Measurements from ENCODE around the gene YWHAE. TPM values are rescaled to one million over a fixed set of nuclear protein-coding genes. Genes with fewer than 3 reads are reported as not detected.

Gene YWHAE
- total and polyA plus RNA-seq, 9 of the 15 experiments (the other 6 are each of a cell fraction or from before 2014, with no cell fraction given): 184 to 727 (median 448) TPM

DNA sequence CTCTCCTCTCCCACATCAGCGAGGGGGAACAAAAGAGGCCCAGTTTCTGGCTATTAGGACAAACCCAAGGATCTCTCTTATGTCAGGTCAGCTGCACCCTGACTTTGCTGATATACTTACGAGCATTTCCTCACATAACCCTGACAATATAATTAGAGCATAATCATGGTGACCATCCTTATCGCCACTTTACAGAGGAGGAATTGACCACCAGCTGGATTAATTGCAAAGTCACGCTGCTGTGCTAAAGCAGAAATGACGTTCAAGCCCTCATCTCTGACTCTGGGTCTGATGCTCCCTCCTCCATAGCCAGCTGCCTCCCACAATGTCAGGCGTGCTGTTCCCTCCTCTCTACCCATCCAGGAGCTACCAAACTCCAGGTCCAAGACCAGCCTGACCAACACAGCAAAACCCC, 78.0 kb downstream of the YWHAE start (continued):
- TF ChIP-seq TRIM24 (IDR thresholded peaks at IDR 0.05) (peak; percentile 84 to 90), MEIS2 (IDR thresholded peaks at IDR 0.05; ENCODE audit: partially characterized antibody) (peak; percentile 86), NCOA1 (IDR thresholded peaks at IDR 0.05; ENCODE audit: low read depth) (peak; percentile 92), NFIC (IDR thresholded peaks at IDR 0.05) (peak; percentile 81), FOSL1 (tag; conservative IDR thresholded peaks at IDR 0.05) (peak; percentile 52; the same call in 1 of the 2 replicates), NCOR1 (IDR thresholded peaks at IDR 0.05) (peak; percentile 92), NR2C1 (IDR thresholded peaks at IDR 0.05) (peak; percentile 74), NR2C1 (tag; IDR thresholded peaks at IDR 0.05) (peak; percentile 60), NEUROD1 (IDR thresholded peaks at IDR 0.05; ENCODE audit: borderline replicate concordance, low read depth, low read length, partially characterized antibody) (peak; percentile 11), ZNF24 (IDR thresholded peaks at IDR 0.05) (0 out of 2 replicates have a peak, but pooled peaks have one; percentile 28), MYC (IDR thresholded peaks at IDR 0.05; ENCODE audit: low read depth, low read length) (peak; percentile 56), MYC (CRISPR knock-in tag; IDR thresholded peaks at IDR 0.05; ENCODE audit: borderline replicate concordance, low read depth) (no peak), BHLHE40 (IDR thresholded peaks at IDR 0.05; ENCODE audit: low read length) (peak; percentile 66), ELF4 (CRISPR knock-in tag; IDR thresholded peaks at IDR 0.05) (no peak), POLR2AphosphoS5 (IDR thresholded peaks at IDR 0.05; ENCODE audit: control insufficient read depth, insufficient read depth, low read depth, low read length) (peak; percentile 74), PHB (CRISPR knock-in tag; IDR thresholded peaks at IDR 0.05) (no peak), ARNT (IDR thresholded peaks at IDR 0.05) (peak; percentile 19 to 84; a peak in 2 of 4 replicates), SMAD1 (IDR thresholded peaks at IDR 0.05; ENCODE audit: low read depth, low read length, partially characterized antibody) (no peak), TAF9B (IDR thresholded peaks at IDR 0.05; ENCODE audit: partially characterized antibody) (peak; percentile 96), BCOR (IDR thresholded peaks at IDR 0.05) (peak; percentile 53; the same call in 1 of the 2 replicates), SMARCE1 (IDR thresholded peaks at IDR 0.05) (peak; percentile 78), GATAD2B (IDR thresholded peaks at IDR 0.05; ENCODE audit: borderline replicate concordance) (0 out of 2 replicates have a peak, but pooled peaks have one; percentile 25), ETV1 (tag; conservative IDR thresholded peaks at IDR 0.05; ENCODE audit: low read depth) (peak; percentile 54; the same call in 1 of the 2 replicates)
- TF ChIP-seq, protein P1, sequence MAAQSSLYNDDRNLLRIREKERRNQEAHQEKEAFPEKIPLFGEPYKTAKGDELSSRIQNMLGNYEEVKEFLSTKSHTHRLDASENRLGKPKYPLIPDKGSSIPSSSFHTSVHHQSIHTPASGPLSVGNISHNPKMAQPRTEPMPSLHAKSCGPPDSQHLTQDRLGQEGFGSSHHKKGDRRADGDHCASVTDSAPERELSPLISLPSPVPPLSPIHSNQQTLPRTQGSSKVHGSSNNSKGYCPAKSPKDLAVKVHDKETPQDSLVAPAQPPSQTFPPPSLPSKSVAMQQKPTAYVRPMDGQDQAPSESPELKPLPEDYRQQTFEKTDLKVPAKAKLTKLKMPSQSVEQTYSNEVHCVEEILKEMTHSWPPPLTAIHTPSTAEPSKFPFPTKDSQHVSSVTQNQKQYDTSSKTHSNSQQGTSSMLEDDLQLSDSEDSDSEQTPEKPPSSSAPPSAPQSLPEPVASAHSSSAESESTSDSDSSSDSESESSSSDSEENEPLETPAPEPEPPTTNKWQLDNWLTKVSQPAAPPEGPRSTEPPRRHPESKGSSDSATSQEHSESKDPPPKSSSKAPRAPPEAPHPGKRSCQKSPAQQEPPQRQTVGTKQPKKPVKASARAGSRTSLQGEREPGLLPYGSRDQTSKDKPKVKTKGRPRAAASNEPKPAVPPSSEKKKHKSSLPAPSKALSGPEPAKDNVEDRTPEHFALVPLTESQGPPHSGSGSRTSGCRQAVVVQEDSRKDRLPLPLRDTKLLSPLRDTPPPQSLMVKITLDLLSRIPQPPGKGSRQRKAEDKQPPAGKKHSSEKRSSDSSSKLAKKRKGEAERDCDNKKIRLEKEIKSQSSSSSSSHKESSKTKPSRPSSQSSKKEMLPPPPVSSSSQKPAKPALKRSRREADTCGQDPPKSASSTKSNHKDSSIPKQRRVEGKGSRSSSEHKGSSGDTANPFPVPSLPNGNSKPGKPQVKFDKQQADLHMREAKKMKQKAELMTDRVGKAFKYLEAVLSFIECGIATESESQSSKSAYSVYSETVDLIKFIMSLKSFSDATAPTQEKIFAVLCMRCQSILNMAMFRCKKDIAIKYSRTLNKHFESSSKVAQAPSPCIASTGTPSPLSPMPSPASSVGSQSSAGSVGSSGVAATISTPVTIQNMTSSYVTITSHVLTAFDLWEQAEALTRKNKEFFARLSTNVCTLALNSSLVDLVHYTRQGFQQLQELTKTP (IDR thresholded peaks at IDR 0.05; ENCODE audit: low read depth in 1 of 2, partially characterized antibody in 2 of 2): peak in 1 of 2 experiments; percentile 53
- TF ChIP-seq, protein P2, sequence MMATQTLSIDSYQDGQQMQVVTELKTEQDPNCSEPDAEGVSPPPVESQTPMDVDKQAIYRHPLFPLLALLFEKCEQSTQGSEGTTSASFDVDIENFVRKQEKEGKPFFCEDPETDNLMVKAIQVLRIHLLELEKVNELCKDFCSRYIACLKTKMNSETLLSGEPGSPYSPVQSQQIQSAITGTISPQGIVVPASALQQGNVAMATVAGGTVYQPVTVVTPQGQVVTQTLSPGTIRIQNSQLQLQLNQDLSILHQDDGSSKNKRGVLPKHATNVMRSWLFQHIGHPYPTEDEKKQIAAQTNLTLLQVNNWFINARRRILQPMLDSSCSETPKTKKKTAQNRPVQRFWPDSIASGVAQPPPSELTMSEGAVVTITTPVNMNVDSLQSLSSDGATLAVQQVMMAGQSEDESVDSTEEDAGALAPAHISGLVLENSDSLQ (IDR thresholded peaks at IDR 0.05): peak; percentile 44
- TF ChIP-seq, protein P3, sequence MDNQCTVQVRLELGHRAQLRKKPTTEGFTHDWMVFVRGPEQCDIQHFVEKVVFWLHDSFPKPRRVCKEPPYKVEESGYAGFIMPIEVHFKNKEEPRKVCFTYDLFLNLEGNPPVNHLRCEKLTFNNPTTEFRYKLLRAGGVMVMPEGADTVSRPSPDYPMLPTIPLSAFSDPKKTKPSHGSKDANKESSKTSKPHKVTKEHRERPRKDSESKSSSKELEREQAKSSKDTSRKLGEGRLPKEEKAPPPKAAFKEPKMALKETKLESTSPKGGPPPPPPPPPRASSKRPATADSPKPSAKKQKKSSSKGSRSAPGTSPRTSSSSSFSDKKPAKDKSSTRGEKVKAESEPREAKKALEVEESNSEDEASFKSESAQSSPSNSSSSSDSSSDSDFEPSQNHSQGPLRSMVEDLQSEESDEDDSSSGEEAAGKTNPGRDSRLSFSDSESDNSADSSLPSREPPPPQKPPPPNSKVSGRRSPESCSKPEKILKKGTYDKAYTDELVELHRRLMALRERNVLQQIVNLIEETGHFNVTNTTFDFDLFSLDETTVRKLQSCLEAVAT (IDR thresholded peaks at IDR 0.05): peak in 1 of 2 experiments; percentile 11; a peak in 1 of 4 replicates

Measured in K562 (cell line).